ENCODE data around the gene DDX41.
"Not testable (repeated sequence)": the region's sequence is repeated elsewhere in the genome, so short reads cannot be mapped to it uniquely, and the experiment has no call there.

The DDX41 gene

DNA sequence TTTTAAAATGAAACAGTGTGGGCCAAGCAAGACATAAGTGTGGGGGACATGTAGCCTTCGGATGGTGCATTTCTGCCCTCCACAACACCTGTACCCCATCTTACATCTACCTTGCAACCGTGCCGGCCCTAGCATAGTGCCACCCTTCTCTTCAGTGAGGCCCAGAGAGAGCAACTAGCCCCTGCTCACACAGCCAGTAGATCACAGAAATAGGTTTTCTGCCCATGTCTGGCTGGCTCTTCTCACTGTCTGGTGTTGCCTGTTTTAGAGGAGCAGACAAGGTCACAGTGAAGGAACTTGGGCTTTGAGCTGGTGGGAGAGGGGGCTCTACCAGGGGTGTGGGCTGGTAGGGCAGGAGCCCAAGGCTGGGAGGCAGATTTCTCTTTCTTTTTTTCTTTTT is 30.5 kb downstream of the DDX41 start:
- no peaks in the 10 kb centered on the region for H3K9me3 ChIP-seq (ENCODE audit: control insufficient read depth, low read length)
- peaks cover 9% of the 10 kb centered on the region for H3K4me1 ChIP-seq (ENCODE audit: control insufficient read depth, insufficient read depth, low read length)
- no peak for DNase-seq (ENCODE audit: low read depth)
- no peak overlapping the region for H3K9ac ChIP-seq (ENCODE audit: low read length)
- no peaks in the 10 kb centered on the region for H3K27me3 ChIP-seq (replicated peaks; ENCODE audit: control insufficient read depth, insufficient read depth, low read length)
- no peak overlapping the region for H3K4me3 ChIP-seq (ENCODE audit: low read length)
- H3K36me3 ChIP-seq (ENCODE audit: control insufficient read depth, insufficient read depth, low read length, severe bottlenecking): peaks cover 57% of the 10 kb centered on the region

DNA sequence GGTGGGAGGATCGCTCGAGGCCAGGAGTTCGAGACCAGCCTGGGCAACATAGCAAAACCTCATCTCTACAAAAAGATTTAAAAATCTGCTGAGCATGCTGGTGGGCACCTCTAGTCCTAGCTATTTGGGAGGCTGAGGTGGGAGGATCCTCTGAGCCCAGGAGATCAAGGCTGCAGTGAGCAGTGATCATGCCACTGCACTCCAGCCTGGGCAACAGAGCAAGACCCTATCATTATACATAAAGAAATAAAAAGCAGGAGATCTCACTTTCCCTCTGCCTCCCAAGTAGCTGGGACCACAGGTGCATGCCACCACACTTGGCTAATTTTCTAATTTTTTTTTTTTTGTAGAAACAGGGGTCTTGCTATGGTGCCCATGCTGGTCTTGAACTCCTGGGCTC is 31.0 kb downstream of the DDX41 start:
- H3K36me3 ChIP-seq (ENCODE audit: control insufficient read depth, insufficient read depth, low read length, severe bottlenecking): peaks cover 52% of the 10 kb centered on the region
- not testable (repeated sequence) for H3K9me3 ChIP-seq (ENCODE audit: control insufficient read depth, low read length); H3K9ac ChIP-seq (ENCODE audit: low read length); H3K27me3 ChIP-seq (replicated peaks; ENCODE audit: control insufficient read depth, insufficient read depth, low read length); DNase-seq (ENCODE audit: low read depth); H3K4me3 ChIP-seq (ENCODE audit: low read length); H3K4me1 ChIP-seq (ENCODE audit: control insufficient read depth, insufficient read depth, low read length)

DNA sequence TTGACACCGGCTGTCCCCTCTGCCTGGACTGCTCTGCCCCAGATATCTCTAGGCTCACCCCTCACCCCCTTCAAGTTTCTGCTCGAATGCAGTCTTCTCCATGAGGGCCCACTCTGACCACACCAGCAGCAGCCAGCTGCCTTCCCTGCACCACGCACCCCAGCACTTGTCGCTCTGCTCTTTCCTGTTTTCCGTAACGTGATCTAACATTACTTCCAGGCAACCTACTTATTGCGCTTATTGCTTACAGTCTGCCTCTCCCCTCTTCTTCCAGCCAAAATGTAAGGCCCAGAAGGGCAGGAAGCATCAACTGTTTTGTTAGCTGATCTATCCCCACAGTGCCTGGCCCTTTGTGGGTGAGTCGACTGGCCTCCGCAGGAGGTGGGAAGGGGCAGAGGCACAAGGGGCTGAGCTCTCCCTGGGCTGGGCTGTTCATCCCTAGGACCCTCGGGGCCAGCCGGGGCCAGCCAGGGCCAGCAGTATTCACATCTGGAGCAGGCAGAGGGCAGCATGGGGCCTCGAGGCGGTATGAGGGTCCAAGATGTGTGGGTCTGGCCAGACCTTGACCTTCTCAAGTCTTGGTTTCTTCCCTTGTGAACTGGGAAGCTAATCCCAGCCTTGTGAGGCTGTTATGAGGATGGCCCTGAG is 31.7 kb downstream of the DDX41 start:
- Histone ChIP-seq H3K4me1 (ENCODE audit: control insufficient read depth, insufficient read depth, low read length) (peaks cover 13% of the 10 kb centered on the region), H3K36me3 (ENCODE audit: control insufficient read depth, insufficient read depth, low read length, severe bottlenecking) (peaks cover 45% of the 10 kb centered on the region), H3K4me3 (ENCODE audit: low read length) (no peak overlapping the region), H3K9ac (ENCODE audit: low read length) (peak overlapping the region; percentile 8), H3K9me3 (ENCODE audit: control insufficient read depth, low read length) (no peaks in the 10 kb centered on the region), H3K27me3 (replicated peaks; ENCODE audit: control insufficient read depth, insufficient read depth, low read length) (no peaks in the 10 kb centered on the region)
- no peak for DNase-seq (ENCODE audit: low read depth)

DNA sequence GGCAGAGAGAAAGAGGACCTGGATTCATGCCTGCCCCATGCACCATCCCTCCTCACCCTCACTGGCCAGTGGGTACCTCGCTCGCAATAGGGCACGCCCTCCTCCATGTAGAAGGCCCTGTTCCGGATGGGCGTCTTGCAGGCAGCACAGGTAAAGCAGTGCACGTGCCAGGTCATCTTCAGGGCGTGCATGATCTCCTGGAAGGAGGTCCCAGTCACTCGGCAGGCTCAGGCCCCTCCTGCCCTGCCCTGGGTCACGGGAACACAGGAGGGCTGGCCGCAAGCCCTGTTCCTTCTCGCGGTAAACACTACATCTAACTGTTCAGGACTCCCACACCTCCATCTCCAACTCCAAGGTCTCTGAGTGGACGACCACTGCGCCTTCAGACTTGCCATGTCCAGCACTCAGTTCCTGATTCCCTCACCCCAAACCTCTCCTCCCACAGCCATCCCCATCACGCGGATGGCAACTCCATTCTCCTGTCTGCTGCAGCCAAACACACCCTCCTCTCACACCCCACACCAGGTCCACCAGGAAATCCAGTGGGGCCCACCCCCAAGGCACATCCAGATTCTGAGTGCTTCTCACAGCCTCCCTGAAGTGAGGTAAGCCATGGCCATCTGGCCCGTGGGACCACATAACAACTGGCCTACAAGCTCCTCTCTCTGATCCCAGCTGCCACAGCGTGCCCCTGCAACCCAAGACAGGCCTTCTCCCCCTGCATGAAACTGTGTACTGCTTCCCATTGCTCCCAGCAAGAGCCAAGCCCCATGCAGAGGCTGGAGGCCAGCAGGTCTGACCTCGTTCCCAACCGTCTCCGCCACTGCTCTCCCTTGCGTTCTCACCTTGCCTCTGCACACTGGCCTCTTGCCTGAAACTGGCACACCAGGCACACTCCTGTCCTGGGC is 32.5 kb downstream of the DDX41 start:
- no peak for DNase-seq (ENCODE audit: low read depth)
- Histone ChIP-seq H3K9me3 (ENCODE audit: control insufficient read depth, low read length) (no peaks in the 10 kb centered on the region), H3K4me3 (ENCODE audit: low read length) (no peak overlapping the region), H3K4me1 (ENCODE audit: control insufficient read depth, insufficient read depth, low read length) (peaks cover 21% of the 10 kb centered on the region), H3K9ac (ENCODE audit: low read length) (no peak overlapping the region), H3K36me3 (ENCODE audit: control insufficient read depth, insufficient read depth, low read length, severe bottlenecking) (peaks cover 37% of the 10 kb centered on the region), H3K27me3 (replicated peaks; ENCODE audit: control insufficient read depth, insufficient read depth, low read length) (no peaks in the 10 kb centered on the region)

DNA sequence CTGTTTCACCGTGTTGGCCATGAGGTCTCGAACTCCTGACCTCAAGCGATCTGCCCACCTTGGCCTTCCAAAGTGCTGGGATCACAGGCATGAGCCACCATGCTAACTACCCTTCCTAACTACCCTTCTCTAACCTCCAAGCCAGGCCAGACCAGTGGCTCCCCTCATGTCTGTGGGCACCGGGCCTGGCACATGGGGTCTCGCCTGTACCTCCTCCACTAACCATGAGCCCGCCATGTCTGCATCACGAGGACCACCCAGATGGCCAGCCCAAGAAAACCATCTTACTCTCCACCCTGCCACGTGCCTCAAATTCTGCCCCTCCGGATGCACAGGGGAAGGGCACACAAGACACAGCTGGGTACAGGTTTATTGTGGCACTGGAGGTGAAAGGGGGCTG is 33.7 kb downstream of the DDX41 start:
- Histone ChIP-seq H3K27me3 (replicated peaks; ENCODE audit: control insufficient read depth, insufficient read depth, low read length) (no peaks in the 10 kb centered on the region), H3K36me3 (ENCODE audit: control insufficient read depth, insufficient read depth, low read length, severe bottlenecking) (peaks cover 25% of the 10 kb centered on the region), H3K4me3 (ENCODE audit: low read length) (no peak overlapping the region), H3K9ac (ENCODE audit: low read length) (no peak overlapping the region), H3K9me3 (ENCODE audit: control insufficient read depth, low read length) (no peaks in the 10 kb centered on the region), H3K4me1 (ENCODE audit: control insufficient read depth, insufficient read depth, low read length) (peaks cover 29% of the 10 kb centered on the region)
- DNase-seq (ENCODE audit: low read depth): no peak

DNA sequence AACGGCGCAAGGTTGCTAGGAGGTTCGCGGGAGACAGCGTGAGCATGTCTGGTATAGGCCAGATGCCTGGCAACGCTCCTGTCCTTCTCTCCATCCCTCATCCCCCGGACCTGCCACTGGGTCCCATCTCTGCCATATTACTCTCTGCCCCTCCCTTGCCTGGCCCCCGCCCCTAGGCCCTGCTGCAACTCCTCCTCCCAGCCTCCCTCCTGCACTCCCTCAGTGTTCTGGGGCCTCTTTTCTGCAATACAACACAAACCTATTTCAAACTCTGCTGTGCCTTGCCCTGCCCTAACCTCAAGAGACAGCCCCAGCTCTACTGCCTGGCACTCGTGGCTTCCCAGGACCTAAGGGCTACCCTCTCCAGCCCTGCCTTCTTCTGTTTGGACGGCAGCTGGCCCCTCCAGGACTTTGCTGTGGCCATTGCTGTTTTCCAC is 34.4 kb downstream of the DDX41 start:
- no peaks in the 10 kb centered on the region for H3K27me3 ChIP-seq (replicated peaks; ENCODE audit: control insufficient read depth, insufficient read depth, low read length)
- H3K9me3 ChIP-seq (ENCODE audit: control insufficient read depth, low read length): no peaks in the 10 kb centered on the region
- peaks cover 19% of the 10 kb centered on the region for H3K36me3 ChIP-seq (ENCODE audit: control insufficient read depth, insufficient read depth, low read length, severe bottlenecking)
- H3K9ac ChIP-seq (ENCODE audit: low read length): no peak overlapping the region
- peak; percentile 21 for DNase-seq (ENCODE audit: low read depth)
- no peak overlapping the region for H3K4me3 ChIP-seq (ENCODE audit: low read length)
- peaks cover 36% of the 10 kb centered on the region for H3K4me1 ChIP-seq (ENCODE audit: control insufficient read depth, insufficient read depth, low read length)

DNA sequence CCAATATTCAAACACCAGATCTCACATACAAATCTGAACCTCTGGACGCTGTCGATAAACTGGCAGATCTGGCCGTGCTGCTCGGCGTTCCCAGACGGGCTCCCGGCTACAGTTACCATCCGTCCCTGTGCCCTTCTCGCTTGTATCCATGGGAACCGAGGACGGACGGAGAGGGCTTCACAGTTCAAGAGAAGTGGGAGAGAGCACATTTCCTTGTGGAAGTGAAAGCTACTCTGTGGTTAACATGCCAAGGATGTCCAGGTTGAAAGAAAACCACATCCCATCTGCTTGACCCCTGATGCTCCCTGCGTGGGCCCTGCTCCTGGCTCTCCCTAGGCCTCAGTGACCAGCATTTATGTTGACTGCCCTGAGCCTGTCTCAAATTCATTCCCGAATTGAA is 37.0 kb downstream of the DDX41 start:
- peak overlapping the region; percentile 63 for H3K9ac ChIP-seq (ENCODE audit: low read length)
- peaks cover 8% of the 10 kb centered on the region for H3K36me3 ChIP-seq (ENCODE audit: control insufficient read depth, insufficient read depth, low read length, severe bottlenecking)
- no peak for DNase-seq (ENCODE audit: low read depth)
- H3K9me3 ChIP-seq (ENCODE audit: control insufficient read depth, low read length): no peaks in the 10 kb centered on the region
- H3K4me1 ChIP-seq (ENCODE audit: control insufficient read depth, insufficient read depth, low read length): peaks cover 41% of the 10 kb centered on the region
- H3K27me3 ChIP-seq (replicated peaks; ENCODE audit: control insufficient read depth, insufficient read depth, low read length): no peaks in the 10 kb centered on the region
- no peak overlapping the region for H3K4me3 ChIP-seq (ENCODE audit: low read length)

DNA sequence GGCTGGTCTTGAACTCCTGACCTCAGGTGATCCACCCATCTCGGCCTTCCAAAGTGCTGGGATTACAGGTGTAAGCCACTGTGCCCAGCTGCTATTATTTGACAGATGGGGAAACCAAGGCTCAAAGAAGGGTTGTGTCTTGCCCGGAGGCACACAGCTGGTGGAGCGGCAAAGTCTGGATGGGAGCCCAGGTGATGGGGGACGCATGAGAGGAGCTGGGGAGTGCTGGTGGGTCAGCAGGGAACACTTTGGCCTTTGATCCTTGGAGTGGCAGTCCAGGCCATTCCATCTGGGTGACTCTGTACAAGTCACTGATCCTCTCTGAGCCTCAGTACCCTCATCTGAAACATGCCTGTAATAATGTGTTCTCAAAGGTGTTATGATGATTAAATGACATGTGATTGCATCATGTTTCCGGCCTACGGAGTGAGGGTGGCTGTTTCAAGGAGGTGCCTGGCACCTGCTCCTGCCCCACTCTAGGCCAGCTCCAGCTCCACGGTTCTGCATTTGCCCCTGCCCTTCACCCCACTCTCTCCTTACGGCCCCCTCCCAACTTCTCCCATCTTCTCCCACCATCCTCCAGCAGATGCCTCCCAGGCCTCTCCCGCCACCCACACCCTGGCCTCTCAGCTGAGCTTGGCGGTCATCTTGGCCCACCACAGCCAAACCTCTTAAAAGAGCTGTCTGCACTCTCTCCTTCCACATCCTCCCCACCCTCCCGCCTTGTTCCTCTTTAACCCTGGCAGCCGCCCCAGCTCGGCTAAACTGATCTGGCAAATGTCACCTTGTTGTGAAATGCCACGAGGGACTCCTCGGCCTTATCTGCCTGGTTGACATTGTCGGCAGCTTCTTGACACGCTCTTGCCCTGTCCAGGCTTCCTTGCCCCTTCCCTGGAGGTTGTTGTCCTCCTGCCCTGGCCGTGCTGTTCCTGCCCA is 37.8 kb downstream of the DDX41 start:
- H3K36me3 ChIP-seq (ENCODE audit: control insufficient read depth, insufficient read depth, low read length, severe bottlenecking): peaks cover 6% of the 10 kb centered on the region
- no peaks in the 10 kb centered on the region for H3K27me3 ChIP-seq (replicated peaks; ENCODE audit: control insufficient read depth, insufficient read depth, low read length)
- DNase-seq (ENCODE audit: low read depth): peak; percentile 43
- no peaks in the 10 kb centered on the region for H3K9me3 ChIP-seq (ENCODE audit: control insufficient read depth, low read length)
- H3K4me1 ChIP-seq (ENCODE audit: control insufficient read depth, insufficient read depth, low read length): peaks cover 47% of the 10 kb centered on the region
- H3K4me3 ChIP-seq (ENCODE audit: low read length): no peak overlapping the region
- peak overlapping the region; percentile 63 for H3K9ac ChIP-seq (ENCODE audit: low read length)

DNA sequence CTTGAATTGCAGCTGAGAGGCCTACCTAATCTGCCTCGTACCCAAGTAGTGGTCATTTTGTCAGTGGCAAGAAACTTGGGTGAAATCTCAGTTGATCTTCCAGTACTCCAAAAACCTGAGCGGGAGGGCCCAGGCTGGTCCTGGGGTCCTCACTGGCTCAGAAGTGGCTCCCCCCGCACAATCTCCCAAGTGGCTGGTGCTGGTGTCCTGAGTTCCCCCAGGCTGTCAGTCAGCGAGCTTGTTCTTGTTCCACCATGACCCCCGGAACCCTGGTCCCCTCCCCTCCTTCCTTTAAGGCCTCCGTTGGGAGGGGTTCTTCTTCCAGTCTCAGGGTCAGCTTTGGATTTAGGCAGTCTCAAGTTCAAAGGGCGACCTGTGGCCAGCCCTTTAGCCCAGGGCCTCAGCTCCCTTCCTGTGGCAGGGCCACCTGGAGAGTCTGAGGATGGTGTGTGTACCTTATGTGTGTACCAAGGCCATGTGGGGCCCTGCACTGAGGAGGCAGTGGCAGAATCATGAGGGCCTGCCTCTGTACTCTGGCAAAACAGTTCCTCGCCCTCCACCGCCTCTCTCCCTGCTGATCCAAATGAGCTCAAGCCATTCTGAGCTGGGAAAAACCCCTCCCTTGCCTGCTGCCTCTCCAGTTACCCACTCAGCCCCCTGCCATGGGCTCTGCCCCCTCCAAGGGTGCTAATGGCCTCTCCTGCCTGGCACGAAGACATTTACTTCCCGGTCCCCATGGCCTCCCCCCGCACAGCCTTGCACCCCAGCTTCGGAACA is 38.9 kb downstream of the DDX41 start:
- Histone ChIP-seq H3K27me3 (replicated peaks; ENCODE audit: control insufficient read depth, insufficient read depth, low read length) (no peaks in the 10 kb centered on the region), H3K4me1 (ENCODE audit: control insufficient read depth, insufficient read depth, low read length) (peaks cover 49% of the 10 kb centered on the region), H3K36me3 (ENCODE audit: control insufficient read depth, insufficient read depth, low read length, severe bottlenecking) (no peaks in the 10 kb centered on the region), H3K9me3 (ENCODE audit: control insufficient read depth, low read length) (no peaks in the 10 kb centered on the region), H3K4me3 (ENCODE audit: low read length) (no peak overlapping the region), H3K9ac (ENCODE audit: low read length) (no peak overlapping the region)
- no peak for DNase-seq (ENCODE audit: low read depth)

DNA sequence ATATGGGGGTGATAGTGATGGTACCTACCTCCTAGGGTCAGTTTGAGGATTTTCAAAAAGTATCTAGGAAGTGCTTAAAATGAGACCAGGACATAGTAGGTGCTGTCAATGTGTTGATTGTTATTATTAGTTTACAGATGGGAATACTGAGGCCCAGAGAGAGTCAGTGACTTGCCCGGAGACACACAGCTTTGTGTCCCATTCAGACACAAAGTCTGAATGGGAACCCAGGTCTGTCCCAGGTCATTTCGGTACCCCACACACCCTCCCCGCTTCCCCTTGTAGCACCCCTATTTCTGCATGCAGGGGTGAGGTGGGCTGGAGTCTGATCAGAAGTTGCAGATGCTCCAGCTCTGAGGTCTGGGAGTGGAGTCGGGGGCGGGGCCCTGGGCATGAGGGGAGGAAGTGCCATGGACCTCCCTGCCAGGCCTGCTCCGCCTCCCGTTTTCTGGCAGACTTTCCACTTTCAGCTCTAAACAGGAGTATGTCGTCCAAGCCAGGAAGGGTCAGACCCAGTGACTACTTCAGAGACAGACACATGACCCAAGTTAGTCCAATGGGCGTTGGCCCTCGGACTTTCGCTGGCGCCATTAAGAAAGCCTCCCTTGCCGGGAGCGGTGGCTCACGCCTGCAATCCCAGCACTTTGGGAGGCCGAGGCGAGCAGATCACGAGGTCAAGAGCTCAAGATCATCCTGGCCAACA is 40.1 kb downstream of the DDX41 start:
- no peaks in the 10 kb centered on the region for H3K27me3 ChIP-seq (replicated peaks; ENCODE audit: control insufficient read depth, insufficient read depth, low read length)
- peaks cover 47% of the 10 kb centered on the region for H3K4me1 ChIP-seq (ENCODE audit: control insufficient read depth, insufficient read depth, low read length)
- no peak overlapping the region for H3K4me3 ChIP-seq (ENCODE audit: low read length)
- H3K36me3 ChIP-seq (ENCODE audit: control insufficient read depth, insufficient read depth, low read length, severe bottlenecking): no peaks in the 10 kb centered on the region
- no peaks in the 10 kb centered on the region for H3K9me3 ChIP-seq (ENCODE audit: control insufficient read depth, low read length)
- no peak overlapping the region for H3K9ac ChIP-seq (ENCODE audit: low read length)
- peak; percentile 36 for DNase-seq (ENCODE audit: low read depth)
